Measurements from ENCODE around the gene TPRG1. TPM values are rescaled to one million over a fixed set of nuclear protein-coding genes. Genes with fewer than 3 reads are reported as not detected.

The TPRG1 gene
- total RNA-seq, 1 donor from 2014 or later, result 0.71 TPM

GRCh38 chr3:189320511-189320910, 148.7 kb downstream of the TPRG1 start:
- Mint-ChIP-seq H3K36me3 (no peaks in the 10 kb centered on the region), H3K4me3 (no peak overlapping the region), H3K4me1 (peaks cover 2% of the 10 kb centered on the region), H3K27ac (no peak overlapping the region), H3K9me3 (no peaks in the 10 kb centered on the region), H3K27me3 (ENCODE audit: insufficient read depth, low read depth) (no peaks in the 10 kb centered on the region)
- Histone ChIP-seq H4K20me1 (ENCODE audit: low read depth) (no peaks in the 10 kb centered on the region), H3K27me3 (no peaks in the 10 kb centered on the region), H3K36me3 (no peaks in the 10 kb centered on the region), H3K79me2 (ENCODE audit: low read depth) (no peaks in the 10 kb centered on the region), H3K4me1 (no peaks in the 10 kb centered on the region), H3K9ac (no peak overlapping the region), H3K9me3 (ENCODE audit: low read depth) (no peaks in the 10 kb centered on the region), H3F3A (ENCODE audit: low read depth) (no peaks in the 10 kb centered on the region), H3K4me3 (no peak overlapping the region), H3K4me2 (no peak overlapping the region), H3K27ac (no peak overlapping the region), H2AFZ (replicated peaks) (no peak overlapping the region)
- TF ChIP-seq, protein P1, sequence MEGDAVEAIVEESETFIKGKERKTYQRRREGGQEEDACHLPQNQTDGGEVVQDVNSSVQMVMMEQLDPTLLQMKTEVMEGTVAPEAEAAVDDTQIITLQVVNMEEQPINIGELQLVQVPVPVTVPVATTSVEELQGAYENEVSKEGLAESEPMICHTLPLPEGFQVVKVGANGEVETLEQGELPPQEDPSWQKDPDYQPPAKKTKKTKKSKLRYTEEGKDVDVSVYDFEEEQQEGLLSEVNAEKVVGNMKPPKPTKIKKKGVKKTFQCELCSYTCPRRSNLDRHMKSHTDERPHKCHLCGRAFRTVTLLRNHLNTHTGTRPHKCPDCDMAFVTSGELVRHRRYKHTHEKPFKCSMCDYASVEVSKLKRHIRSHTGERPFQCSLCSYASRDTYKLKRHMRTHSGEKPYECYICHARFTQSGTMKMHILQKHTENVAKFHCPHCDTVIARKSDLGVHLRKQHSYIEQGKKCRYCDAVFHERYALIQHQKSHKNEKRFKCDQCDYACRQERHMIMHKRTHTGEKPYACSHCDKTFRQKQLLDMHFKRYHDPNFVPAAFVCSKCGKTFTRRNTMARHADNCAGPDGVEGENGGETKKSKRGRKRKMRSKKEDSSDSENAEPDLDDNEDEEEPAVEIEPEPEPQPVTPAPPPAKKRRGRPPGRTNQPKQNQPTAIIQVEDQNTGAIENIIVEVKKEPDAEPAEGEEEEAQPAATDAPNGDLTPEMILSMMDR (IDR thresholded peaks at IDR 0.05), result no peak
- TF ChIP-seq EZH2 (IDR thresholded peaks at IDR 0.05) (no peak), EZH2phosphoT487 (IDR thresholded peaks at IDR 0.05) (no peak)
- DNase-seq (ENCODE audit: low spot score), result no peak

DNA sequence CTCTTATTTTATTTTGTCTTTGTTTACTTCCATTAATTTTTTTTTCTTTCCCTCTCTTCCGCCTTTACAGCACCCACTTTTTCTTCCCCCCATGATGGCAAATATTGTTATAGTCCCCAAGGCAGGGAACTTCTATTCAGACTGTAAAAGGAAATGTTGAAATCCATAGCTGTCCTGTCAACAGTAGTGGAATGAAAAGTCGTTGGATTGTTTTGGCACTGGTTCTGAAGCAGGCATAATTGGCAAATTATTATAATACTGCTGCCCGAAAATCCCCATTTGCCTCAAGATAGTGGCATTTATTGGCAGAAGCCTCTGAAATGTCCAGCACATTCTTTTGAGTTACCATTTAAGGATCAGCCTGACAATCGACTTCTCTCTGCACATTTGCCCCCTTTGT, 150.6 kb downstream of the TPRG1 start:
- no peaks in the 10 kb centered on the region for H3K27me3 ChIP-seq
- no peaks in the 10 kb centered on the region for H3K36me3 Mint-ChIP-seq
- H3K4me1 ChIP-seq, result no peaks in the 10 kb centered on the region
- H3K36me3 ChIP-seq, result no peaks in the 10 kb centered on the region
- H3K27me3 Mint-ChIP-seq (ENCODE audit: insufficient read depth, low read depth), result no peaks in the 10 kb centered on the region
- TF ChIP-seq EZH2phosphoT487 (IDR thresholded peaks at IDR 0.05) (no peak), EZH2 (IDR thresholded peaks at IDR 0.05) (no peak)
- TF ChIP-seq, protein P1 (IDR thresholded peaks at IDR 0.05), result no peak
- no peak overlapping the region for H3K27ac ChIP-seq
- no peaks in the 10 kb centered on the region for H3K9me3 Mint-ChIP-seq
- H3K4me1 Mint-ChIP-seq, result peaks cover 2% of the 10 kb centered on the region
- no peaks in the 10 kb centered on the region for H3K9me3 ChIP-seq (ENCODE audit: low read depth)
- no peak overlapping the region for H3K4me3 Mint-ChIP-seq
- no peaks in the 10 kb centered on the region for H3F3A ChIP-seq (ENCODE audit: low read depth)
- no peaks in the 10 kb centered on the region for H3K79me2 ChIP-seq (ENCODE audit: low read depth)
- no peak for DNase-seq (ENCODE audit: low spot score)
- H3K4me2 ChIP-seq, result no peak overlapping the region
- H3K9ac ChIP-seq, result no peak overlapping the region
- no peak overlapping the region for H3K4me3 ChIP-seq
- no peak overlapping the region for H2AFZ ChIP-seq (replicated peaks)
- no peak overlapping the region for H3K27ac Mint-ChIP-seq
- no peaks in the 10 kb centered on the region for H4K20me1 ChIP-seq (ENCODE audit: low read depth)

- no peak overlapping the region for H2AFZ ChIP-seq (replicated peaks)
- H3K27ac Mint-ChIP-seq, result no peak overlapping the region
Observed at GRCh38 chr3:189324538-189325138, 152.9 kb downstream of the TPRG1 start.

More at GRCh38 chr3:189324538-189325138, 152.9 kb downstream of the TPRG1 start:
- DNase-seq (ENCODE audit: low spot score), result no peak
- Histone ChIP-seq H3K36me3 (no peaks in the 10 kb centered on the region), H3K27ac (no peak overlapping the region), H3K4me2 (no peak overlapping the region), H3F3A (ENCODE audit: low read depth) (no peaks in the 10 kb centered on the region), H3K9me3 (ENCODE audit: low read depth) (no peaks in the 10 kb centered on the region), H3K27me3 (no peaks in the 10 kb centered on the region), H3K79me2 (ENCODE audit: low read depth) (no peaks in the 10 kb centered on the region), H4K20me1 (ENCODE audit: low read depth) (no peaks in the 10 kb centered on the region), H3K4me3 (no peak overlapping the region), H3K9ac (no peak overlapping the region), H3K4me1 (no peaks in the 10 kb centered on the region)
- no peaks in the 10 kb centered on the region for H3K36me3 Mint-ChIP-seq
- H3K9me3 Mint-ChIP-seq, result no peaks in the 10 kb centered on the region
- peaks cover 2% of the 10 kb centered on the region for H3K4me1 Mint-ChIP-seq
- no peak overlapping the region for H3K4me3 Mint-ChIP-seq
- H3K27me3 Mint-ChIP-seq (ENCODE audit: insufficient read depth, low read depth), result no peaks in the 10 kb centered on the region
- TF ChIP-seq EZH2 (IDR thresholded peaks at IDR 0.05) (no peak), EZH2phosphoT487 (IDR thresholded peaks at IDR 0.05) (no peak)
- TF ChIP-seq, protein P1 (IDR thresholded peaks at IDR 0.05), result no peak

Measured in neural progenitor cell (in vitro differentiated cells).